GM19351 (cell line): Measurements from ENCODE around the gene SLC27A6.
"Not testable (repeated sequence)": the region's sequence is repeated elsewhere in the genome, so short reads cannot be mapped to it uniquely, and the experiment has no call there.

Source experiments
- ATAC-seq: cut with Tn5 transposase; IDR thresholded peaks from one replicate; pipeline ENCODE4 v1.9.1; 2021; ENCODE audit warnings: mild to moderate bottlenecking, moderate library complexity; ENCODE audit not compliant: unreplicated experiment

SLC27A6 gene

GRCh38 chr5:129001841-129002526 lies 36.7 kb downstream of the SLC27A6 start:
- no peak for ATAC-seq

- no peak for ATAC-seq
Observed at GRCh38 chr5:129002527-129002842, 37.2 kb downstream of the SLC27A6 start.

DNA sequence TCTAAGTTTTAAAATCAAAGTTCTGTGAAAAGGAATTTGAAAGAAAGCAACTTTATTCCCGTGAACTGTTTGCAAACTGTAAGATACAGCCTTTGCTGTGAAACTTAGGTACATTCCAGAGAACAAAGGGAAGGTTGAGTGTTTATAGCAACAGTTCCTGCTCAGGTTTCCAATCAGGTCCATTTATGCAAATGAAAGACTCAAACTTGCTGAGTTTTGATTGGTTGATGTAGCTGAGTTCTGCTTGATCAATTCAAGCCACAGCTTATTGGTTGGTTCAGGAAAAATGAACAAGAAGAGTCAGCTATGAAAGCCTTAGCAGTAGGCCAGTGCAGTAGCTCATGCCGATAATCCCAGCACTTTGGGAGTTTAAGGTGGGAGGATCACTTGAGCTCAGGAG lies 37.9 kb downstream of the SLC27A6 start:
- no peak for ATAC-seq

GRCh38 chr5:129014185-129014584 lies 48.9 kb downstream of the SLC27A6 start:
- no peak for ATAC-seq

- no peak for ATAC-seq
Observed at GRCh38 chr5:129018837-129019236, 53.5 kb downstream of the SLC27A6 start.

- ATAC-seq = no peak
Observed at GRCh38 chr5:129019401-129019908, 54.2 kb downstream of the SLC27A6 start.

GRCh38 chr5:129020683-129021082 lies 55.4 kb downstream of the SLC27A6 start:
- ATAC-seq = no peak

GRCh38 chr5:129021744-129022143 lies 56.5 kb downstream of the SLC27A6 start:
- no peak for ATAC-seq

DNA sequence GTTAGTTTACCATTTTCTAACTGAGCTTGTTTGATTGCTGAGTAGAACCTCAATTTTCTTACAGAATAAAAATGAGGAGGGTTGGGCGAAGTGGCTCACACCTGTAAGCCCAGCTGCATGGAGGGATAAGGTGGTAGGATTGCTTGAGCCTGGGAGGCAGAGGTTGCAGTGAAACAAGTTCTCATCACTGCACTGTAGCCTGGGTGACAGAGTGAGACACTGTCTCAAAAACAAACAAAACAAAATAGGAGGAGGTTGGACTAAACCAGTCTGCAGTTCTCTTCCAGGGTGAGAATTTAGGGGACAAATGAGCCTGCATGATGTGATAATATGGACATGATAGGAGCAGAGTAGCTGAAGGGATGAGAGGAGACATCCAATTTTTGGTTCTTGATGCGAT lies 57.3 kb downstream of the SLC27A6 start:
- ATAC-seq = no peak

- ATAC-seq = no peak
Observed at GRCh38 chr5:129027260-129027659, 62.0 kb downstream of the SLC27A6 start.

DNA sequence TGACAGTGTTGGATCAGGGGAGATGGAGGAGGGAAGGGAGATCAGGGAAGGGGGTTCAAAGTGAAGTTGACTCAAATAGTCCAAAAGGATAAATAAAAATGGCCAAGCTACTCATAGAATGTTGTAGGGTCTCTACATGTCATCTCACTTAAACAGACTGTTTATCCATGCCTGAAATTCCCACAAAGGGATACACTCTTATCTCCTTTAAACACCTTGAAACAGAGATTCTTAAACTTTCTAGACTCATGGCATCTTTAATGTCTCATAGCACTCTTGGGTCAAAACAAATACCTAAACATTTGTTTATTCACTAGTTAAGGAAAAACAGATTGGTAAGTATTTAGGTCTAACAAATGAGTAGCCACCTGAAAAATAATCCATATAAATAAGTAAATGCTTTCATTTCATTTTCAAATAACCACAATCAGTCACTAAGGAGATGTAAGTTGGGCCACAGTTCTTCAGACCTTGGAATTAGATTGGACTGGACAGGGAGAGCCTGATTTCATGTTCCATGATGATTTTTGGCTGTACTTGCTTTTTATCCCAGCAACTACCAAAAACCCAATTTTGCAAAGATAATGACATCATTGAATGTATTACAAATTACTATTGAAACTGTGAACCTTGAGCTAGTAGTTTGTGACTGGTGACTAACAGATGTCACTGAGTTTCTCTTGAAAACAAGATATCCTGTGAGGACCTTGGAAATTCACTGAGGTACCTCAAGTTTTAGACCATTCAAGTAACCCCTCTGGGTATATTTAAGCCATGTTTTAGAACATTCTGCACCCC lies 66.8 kb downstream of the SLC27A6 start:
- no peak for ATAC-seq

DNA sequence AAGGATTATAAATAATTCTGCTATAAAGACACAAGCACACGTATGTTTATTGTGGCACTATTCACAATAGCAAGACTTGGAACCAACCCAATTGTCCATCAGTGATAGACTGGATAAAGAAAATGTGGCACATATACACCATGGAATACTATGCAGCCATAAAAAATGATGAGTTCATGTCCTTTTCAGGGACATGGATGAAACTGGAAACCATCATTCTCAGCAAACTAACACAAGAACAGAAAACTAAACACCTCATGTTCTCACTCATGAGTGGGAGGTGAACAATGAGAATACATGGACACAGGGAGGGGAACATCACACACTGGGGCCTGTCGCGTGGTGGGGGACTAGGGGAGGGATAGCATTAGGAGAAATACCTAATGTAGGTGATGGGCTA lies 71.0 kb downstream of the SLC27A6 start:
- ATAC-seq = not testable (repeated sequence)

- no peak for ATAC-seq
Observed at GRCh38 chr5:129041196-129041881, 76.1 kb downstream of the SLC27A6 start.

- ATAC-seq = no peak
Observed at GRCh38 chr5:129042306-129042705, 77.0 kb downstream of the SLC27A6 start.

DNA sequence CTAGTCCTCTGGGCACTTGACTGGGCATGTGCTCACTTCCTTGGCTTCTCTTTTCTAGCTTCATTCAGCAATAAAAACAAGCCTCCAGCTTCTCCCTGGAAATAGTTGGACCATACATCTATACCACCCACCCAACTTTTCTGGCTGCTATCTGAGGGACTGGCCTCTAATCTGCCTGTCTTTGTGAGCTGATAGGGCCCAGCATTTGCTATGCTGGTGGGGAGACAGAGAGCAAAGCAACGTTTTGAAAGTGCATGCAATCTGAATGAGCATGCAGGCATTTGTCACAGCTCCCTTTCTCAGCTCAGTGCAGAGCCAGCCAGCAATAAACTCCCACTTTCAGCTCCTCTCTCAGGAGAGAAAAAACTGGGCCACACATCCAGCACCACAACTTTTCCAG lies 78.6 kb downstream of the SLC27A6 start:
- ATAC-seq = no peak

GRCh38 chr5:129046151-129046550 lies 80.9 kb downstream of the SLC27A6 start:
- no peak for ATAC-seq

GRCh38 chr5:129048509-129048908 lies 83.2 kb downstream of the SLC27A6 start:
- ATAC-seq = no peak

GRCh38 chr5:129049126-129049799 lies 84.0 kb downstream of the SLC27A6 start:
- ATAC-seq = no peak

- no peak for ATAC-seq
Observed at GRCh38 chr5:129051283-129051682, 86.0 kb downstream of the SLC27A6 start.

DNA sequence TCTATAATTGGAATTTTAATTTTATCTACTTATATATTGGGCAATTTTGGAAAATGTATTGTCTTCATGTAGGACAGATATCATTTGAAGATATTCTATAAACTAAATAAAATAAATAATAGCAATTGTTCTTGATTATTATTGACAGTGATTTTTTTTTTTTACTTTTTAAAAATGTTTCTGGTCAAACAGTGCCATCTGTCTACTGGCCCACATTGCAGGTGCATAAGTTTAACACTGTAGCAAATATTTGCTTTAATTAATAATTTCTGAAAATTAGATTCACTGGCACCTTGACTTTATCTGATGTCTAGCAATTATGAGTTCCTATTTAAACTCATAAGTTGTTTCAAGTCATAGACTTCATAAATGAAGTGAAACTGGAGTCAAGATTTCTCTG lies 88.2 kb downstream of the SLC27A6 start:
- no peak for ATAC-seq

- no peak for ATAC-seq
Observed at GRCh38 chr5:129057329-129057728, 92.0 kb downstream of the SLC27A6 start.
